CD8-positive, alpha-beta memory T cell (primary cell): ENCODE data around the gene STK4. TPM values are rescaled to one million over a fixed set of nuclear protein-coding genes. Genes with fewer than 3 reads are reported as not detected.

Source experiments
- CTCF ChIA-PET: fragments of 350-600 bp; sonication (Branson Sonifier 250); formaldehyde crosslinking; loops from one replicate; lab custom pipeline; 2021; ENCODE audit warnings: antibody characterized with exemption; lab: Charles Lee
- POLR2A ChIA-PET: fragments of 350-600 bp; sonication (Branson Sonifier 250); formaldehyde crosslinking; loops from one replicate; lab custom pipeline; 2021; ENCODE audit warnings: antibody characterized with exemption; lab: Charles Lee
- DNase-seq, 5 donors: peaks; one replicate each; pipeline versions ENCODE4 v3.0.0 to v3.0.0-alpha.2; 2020 to 2022; ENCODE audit warnings: mixed read lengths in 1 of 5
- H3K27ac ChIP-seq: one replicate; pipeline ENCODE4 v1.7.0; 2013; ENCODE audit warnings: low read depth, mild to moderate bottlenecking, low read length, moderate library complexity
- H3K27me3 ChIP-seq: 2 replicates; pipeline ENCODE4 v1.7.0; 2013; ENCODE audit warnings: low read length, mild to moderate bottlenecking; ENCODE audit not compliant: insufficient read depth, poor library complexity, severe bottlenecking
- H3K36me3 ChIP-seq: 2 replicates; pipeline ENCODE4 v1.7.0; 2013; ENCODE audit warnings: mild to moderate bottlenecking, low read length, moderate library complexity; ENCODE audit not compliant: insufficient read depth
- H3K4me1 ChIP-seq: 2 replicates; pipeline ENCODE4 v1.7.0; 2013; ENCODE audit warnings: mild to moderate bottlenecking, low read length, moderate library complexity; ENCODE audit not compliant: insufficient read depth
- H3K4me3 ChIP-seq: 2 replicates; pipeline ENCODE4 v1.7.0; 2013; ENCODE audit warnings: mild to moderate bottlenecking, low read length
- H3K9me3 ChIP-seq: 2 replicates; pipeline ENCODE4 v1.7.0; 2013; ENCODE audit warnings: mild to moderate bottlenecking, low read length
- H3K27ac Mint-ChIP-seq, 8 donors: one replicate each; pipeline ENCODE4 v1.8.0; 2020 to 2021; ENCODE audit warnings: mixed read lengths in 8 of 8, mild to moderate bottlenecking in 6 of 8, inconsistent platforms in 3 of 8, moderate library complexity in 3 of 8
- H3K27me3 Mint-ChIP-seq, 2 donors: one replicate each; pipeline ENCODE4 v1.8.0; 2020 to 2021; ENCODE audit warnings: mixed read lengths in 2 of 2, mild to moderate bottlenecking in 1 of 2, moderate library complexity in 1 of 2
- H3K36me3 Mint-ChIP-seq, 3 donors: one replicate each; pipeline ENCODE4 v1.8.0; 2020 to 2021; ENCODE audit warnings: mixed read lengths in 3 of 3, inconsistent platforms in 1 of 3, mild to moderate bottlenecking in 1 of 3
- H3K4me1 Mint-ChIP-seq, 3 donors: one replicate each; pipeline ENCODE4 v1.8.0; 2020 to 2021; ENCODE audit warnings: mixed read lengths in 3 of 3, inconsistent platforms in 1 of 3, mild to moderate bottlenecking in 1 of 3
- H3K4me3 Mint-ChIP-seq, 7 donors: one replicate each; pipeline ENCODE4 v1.8.0; 2020 to 2021; ENCODE audit warnings: mixed read lengths in 7 of 7, mild to moderate bottlenecking in 6 of 7, moderate library complexity in 4 of 7, inconsistent platforms in 2 of 7
- H3K9me3 Mint-ChIP-seq, 5 donors: one replicate each; pipeline ENCODE4 v1.8.0; 2020 to 2022; ENCODE audit warnings: mixed read lengths in 5 of 5, mild to moderate bottlenecking in 3 of 5, moderate library complexity in 2 of 5, inconsistent platforms in 1 of 5
- polyA plus RNA-seq: library from polyadenylated mRNA; unstranded; fragments of 300-500 nt; fragmentation: Illumina TruSeq; gene quantifications from one replicate; pipeline ENCODE4 v1.2.3, GENCODE V29; 2021
- total RNA-seq, 2 experiments: library from RNA; stranded (reverse); gene quantifications; one replicate each; pipeline ENCODE4 v1.2.3, GENCODE V29; 2021

Gene STK4
- total and polyA plus RNA-seq, 3 experiments from 2014 or later, result 192 to 210 (median 200) TPM

- Histone ChIP-seq H3K36me3 (no peaks in the 10 kb centered on the region), H3K4me1 (no peaks in the 10 kb centered on the region), H3K27me3 (no peaks in the 10 kb centered on the region), H3K27ac (no peak within 1 kb of the TSS), H3K4me3 (no peak within 1 kb of the TSS), H3K9me3 (no peaks in the 10 kb centered on the region)
- Mint-ChIP-seq H3K4me1 (no peaks in the 10 kb centered on the region), H3K9me3 (no peaks in the 10 kb centered on the region), H3K36me3 (peaks cover 0 to 4% (median 0%) of the 10 kb centered on the region in 3 donors), H3K27me3 (peaks cover 19 to 40% of the 10 kb centered on the region in 2 donors), H3K4me3 (no peak within 1 kb of the TSS), H3K27ac (no peak within 1 kb of the TSS)
- POLR2A ChIA-PET, result no interaction called here
- DNase-seq, result no peak
- CTCF ChIA-PET, result no interaction called here
These were observed 158.1 kb downstream of the STK4 start, which contains the start of gene WFDC12 for GRCh38 chr20:45124365-45124764. WFDC12 (minus strand) TSS chr20:45124465; CDS start chr20:45124447, 18 bp downstream.

- ChIA-PET CTCF (no interaction called here), POLR2A (no interaction called here)
- DNase-seq, result no peak
- H3K4me1 Mint-ChIP-seq, result no peaks in the 10 kb centered on the region
- no peaks in the 10 kb centered on the region for H3K36me3 ChIP-seq
- no peak overlapping the region for H3K27ac Mint-ChIP-seq
- H3K9me3 Mint-ChIP-seq, result no peaks in the 10 kb centered on the region
- no peak overlapping the region for H3K4me3 Mint-ChIP-seq
- H3K4me1 ChIP-seq, result no peaks in the 10 kb centered on the region
- H3K27me3 Mint-ChIP-seq, result peaks cover 24 to 53% of the 10 kb centered on the region in 2 donors
- H3K27me3 ChIP-seq, result no peaks in the 10 kb centered on the region
- H3K36me3 Mint-ChIP-seq, result peaks cover 0 to 4% (median 0%) of the 10 kb centered on the region in 3 donors
- no peak overlapping the region for H3K27ac ChIP-seq
- no peak overlapping the region for H3K4me3 ChIP-seq
- H3K9me3 ChIP-seq, result no peaks in the 10 kb centered on the region
These were observed 161.8 kb downstream of the STK4 start for GRCh38 chr20:45128099-45128498.

Other genes with a start within 250 kb of the STK4 start
- gene KCNK15, start 220.6 kb upstream of the STK4 start, total RNA-seq, result under 1 TPM; 0.09 to 0.15 TPM
- gene KCNK15, start 220.6 kb upstream of the STK4 start, polyA plus RNA-seq, result not detected
- not detected for gene RIMS4, start 156.0 kb upstream of the STK4 start, total RNA-seq
- gene RIMS4, start 156.0 kb upstream of the STK4 start, polyA plus RNA-seq, result not detected
- gene YWHAB, start 80.8 kb upstream of the STK4 start, total RNA-seq, result 100 to 1,000 TPM; 275 to 276 TPM
- gene YWHAB, start 80.8 kb upstream of the STK4 start, polyA plus RNA-seq, result 661 TPM
- 10 to 100 TPM; 61.1 to 61.4 TPM for gene PABPC1L, start 56.5 kb upstream of the STK4 start, total RNA-seq
- 1.3 TPM for gene PABPC1L, start 56.5 kb upstream of the STK4 start, polyA plus RNA-seq
- gene TOMM34, start 6.1 kb upstream of the STK4 start, total RNA-seq, result 10 to 100 TPM; 75.4 to 76.8 TPM
- gene TOMM34, start 6.1 kb upstream of the STK4 start, polyA plus RNA-seq, result 21.0 TPM
- under 1 TPM; 0.16 to 0.28 TPM for gene KCNS1, start 134.6 kb downstream of the STK4 start, total RNA-seq
- not detected for gene KCNS1, start 134.6 kb downstream of the STK4 start, polyA plus RNA-seq
- not detected for gene WFDC5, start 148.7 kb downstream of the STK4 start, total RNA-seq
- not detected for gene WFDC5, start 148.7 kb downstream of the STK4 start, polyA plus RNA-seq
- gene WFDC12, start 158.0 kb downstream of the STK4 start, total RNA-seq, result not detected
- gene WFDC12, start 158.0 kb downstream of the STK4 start, polyA plus RNA-seq, result not detected
- gene PI3, start 208.4 kb downstream of the STK4 start, total RNA-seq, result under 1 TPM in 1 of 2 experiments, not detected in 1; 0.42 TPM
- gene PI3, start 208.4 kb downstream of the STK4 start, polyA plus RNA-seq, result not detected
- gene SEMG1, start 240.5 kb downstream of the STK4 start, total RNA-seq, result not detected
- not detected for gene SEMG1, start 240.5 kb downstream of the STK4 start, polyA plus RNA-seq